Measurements from ENCODE around the gene FAR2. TPM values are rescaled to one million over a fixed set of nuclear protein-coding genes. Genes with fewer than 3 reads are reported as not detected.

The FAR2 gene
- total RNA-seq, 1 experiment from 2014 or later: 22.1 TPM

DNA sequence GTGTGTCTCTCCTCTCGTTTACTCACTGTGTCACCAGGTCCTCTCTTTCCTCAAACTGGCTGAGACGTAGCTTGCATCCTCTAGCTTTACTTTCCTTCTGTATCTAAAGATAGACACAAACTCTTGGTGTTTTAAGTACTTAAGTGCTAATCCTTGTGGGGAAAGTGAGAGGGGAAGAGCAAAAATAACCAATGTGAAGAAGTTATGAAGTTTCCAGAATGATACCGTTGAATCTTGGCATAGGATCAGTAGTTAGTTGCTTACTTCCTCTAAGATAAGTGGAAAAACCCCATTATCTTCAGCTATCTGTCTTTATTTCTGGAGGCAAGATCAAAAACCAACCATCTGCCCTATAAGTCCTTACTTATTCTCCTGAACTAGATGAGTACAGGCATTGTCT lies 10.6 kb downstream of the FAR2 start:
- H3K9me3 Mint-ChIP-seq: no peaks in the 10 kb centered on the region
- Histone ChIP-seq H3K4ac (ENCODE audit: low read depth, low read length) (no peak overlapping the region), H4K8ac (replicated peaks; ENCODE audit: insufficient read length, low read depth, low read length) (no peak overlapping the region), H3K27me3 (ENCODE audit: insufficient read depth, low read length) (no peaks in the 10 kb centered on the region), H3K56ac (ENCODE audit: insufficient read length, low read depth, low read length) (no peak overlapping the region), H2AFZ (ENCODE audit: low read length) (no peak overlapping the region), H3K27ac (ENCODE audit: insufficient read length, low read depth, low read length) (no peak overlapping the region), H3K18ac (ENCODE audit: insufficient read length, low read depth, low read length) (no peak overlapping the region), H3K4me1 (ENCODE audit: insufficient read depth, low read length) (no peaks in the 10 kb centered on the region), H3K23ac (ENCODE audit: insufficient read length, low read depth, low read length) (no peak overlapping the region), H3K79me1 (ENCODE audit: insufficient read depth, low read depth, low read length, poor library complexity, severe bottlenecking) (peaks cover 5% of the 10 kb centered on the region), H2BK20ac (ENCODE audit: low read depth, low read length, poor library complexity, severe bottlenecking) (no peak overlapping the region), H2AK5ac (ENCODE audit: insufficient read length, low read length) (no peak overlapping the region), H2BK120ac (ENCODE audit: low read depth, low read length, poor library complexity, severe bottlenecking) (no peak overlapping the region), H4K91ac (ENCODE audit: insufficient read length, low read depth, low read length) (no peak overlapping the region), H3K79me2 (ENCODE audit: insufficient read depth, low read length) (no peaks in the 10 kb centered on the region), H2BK15ac (ENCODE audit: low read depth, low read length) (no peak overlapping the region), H3T11ph (ENCODE audit: low read length) (no peak overlapping the region), H3K14ac (ENCODE audit: insufficient read depth, low read length) (no peak overlapping the region), H3K9ac (ENCODE audit: extremely low read depth, insufficient read length, low read length) (no peak overlapping the region), H3K9me3 (ENCODE audit: control insufficient read depth, low read depth, low read length) (no peaks in the 10 kb centered on the region), H4K5ac (ENCODE audit: insufficient read length, low read depth, low read length) (no peak overlapping the region), H4K20me1 (ENCODE audit: control insufficient read depth, insufficient read depth, insufficient read length) (no peaks in the 10 kb centered on the region), H3K4me2 (ENCODE audit: insufficient read depth, insufficient read length, low read length) (no peak overlapping the region), H3K23me2 (ENCODE audit: insufficient read length, low read depth, low read length, poor library complexity, severe bottlenecking) (no peaks in the 10 kb centered on the region), H2BK12ac (ENCODE audit: insufficient read length, low read depth, low read length) (no peak overlapping the region), H2BK5ac (ENCODE audit: insufficient read length, low read length) (no peak overlapping the region)
- DNase-seq: no peak
- H3K27ac Mint-ChIP-seq: no peak overlapping the region
- TF ChIP-seq, protein P1, sequence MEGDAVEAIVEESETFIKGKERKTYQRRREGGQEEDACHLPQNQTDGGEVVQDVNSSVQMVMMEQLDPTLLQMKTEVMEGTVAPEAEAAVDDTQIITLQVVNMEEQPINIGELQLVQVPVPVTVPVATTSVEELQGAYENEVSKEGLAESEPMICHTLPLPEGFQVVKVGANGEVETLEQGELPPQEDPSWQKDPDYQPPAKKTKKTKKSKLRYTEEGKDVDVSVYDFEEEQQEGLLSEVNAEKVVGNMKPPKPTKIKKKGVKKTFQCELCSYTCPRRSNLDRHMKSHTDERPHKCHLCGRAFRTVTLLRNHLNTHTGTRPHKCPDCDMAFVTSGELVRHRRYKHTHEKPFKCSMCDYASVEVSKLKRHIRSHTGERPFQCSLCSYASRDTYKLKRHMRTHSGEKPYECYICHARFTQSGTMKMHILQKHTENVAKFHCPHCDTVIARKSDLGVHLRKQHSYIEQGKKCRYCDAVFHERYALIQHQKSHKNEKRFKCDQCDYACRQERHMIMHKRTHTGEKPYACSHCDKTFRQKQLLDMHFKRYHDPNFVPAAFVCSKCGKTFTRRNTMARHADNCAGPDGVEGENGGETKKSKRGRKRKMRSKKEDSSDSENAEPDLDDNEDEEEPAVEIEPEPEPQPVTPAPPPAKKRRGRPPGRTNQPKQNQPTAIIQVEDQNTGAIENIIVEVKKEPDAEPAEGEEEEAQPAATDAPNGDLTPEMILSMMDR (conservative IDR thresholded peaks at IDR 0.05): no peak
- no peaks in the 10 kb centered on the region for H3K27me3 Mint-ChIP-seq (ENCODE audit: low read depth)
- H3K4me3 Mint-ChIP-seq: no peak overlapping the region
- H3K4me1 Mint-ChIP-seq: peaks cover 0 to 4% of the 10 kb centered on the region in 2 experiments; a peak in 2 of 4 replicates
- WGBS (ENCODE audit: extremely low coverage, insufficient read length, low lambda C conversion rate): no CpG with 5 or more reads among the region's 3 CpGs
- H3K36me3 Mint-ChIP-seq (ENCODE audit: insufficient read depth in 1 of 3, low read depth in 3 of 3): no peaks in the 10 kb centered on the region; a peak in 1 of 7 replicates
